Adrenal gland (tissue), 5 donors: Measurements from ENCODE around the gene DHRS7B.

Source experiments
- POLR2A ChIP-seq, 2 donors: fragments of 450-650 bp; IDR thresholded peaks; one replicate each; pipeline ENCODE4 v1.6.1; 2017; ENCODE audit warnings: antibody characterized with exemption in 2 of 2, mild to moderate bottlenecking in 2 of 2, moderate library complexity in 1 of 2
- TF ChIP-seq, protein P1 (sequence below), 6 experiments: fragments of 450-650 bp in 4 of 6; fragments of 200-600 bp in 2 of 6; sonication (generic) in 1 of 6; IDR thresholded peaks; 1 replicate in 5 of 6; 2 replicates in 1 of 6; pipeline versions ENCODE4 v1.5.1 to v1.8.0; 2016 to 2021; ENCODE audit warnings: antibody characterized with exemption in 6 of 6, mild to moderate bottlenecking in 2 of 6, moderate library complexity in 1 of 6
- donor health status: DM: no; HTN: no; CAD: no.

DNA sequence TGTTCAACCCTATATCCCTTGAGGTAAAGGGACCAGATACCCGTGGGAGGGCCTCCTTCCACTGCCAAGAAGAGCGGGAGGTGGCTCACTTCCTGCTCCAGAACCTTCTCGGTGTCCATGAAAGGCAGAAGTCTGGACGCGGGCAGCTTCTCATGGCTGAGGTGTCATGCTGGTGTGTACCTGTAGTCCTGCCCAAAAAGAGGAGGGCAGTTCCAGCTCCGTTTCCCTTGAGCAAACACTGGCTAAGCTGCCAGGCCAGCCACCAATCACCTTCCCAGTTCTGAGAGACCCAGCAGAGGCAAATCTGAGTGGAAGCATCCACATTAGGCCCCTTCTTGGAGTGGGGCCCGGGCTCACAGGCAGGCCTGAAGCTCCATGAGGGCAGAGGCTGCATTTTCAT lies 81.6 kb downstream of the DHRS7B start:
- TF ChIP-seq, protein P1, sequence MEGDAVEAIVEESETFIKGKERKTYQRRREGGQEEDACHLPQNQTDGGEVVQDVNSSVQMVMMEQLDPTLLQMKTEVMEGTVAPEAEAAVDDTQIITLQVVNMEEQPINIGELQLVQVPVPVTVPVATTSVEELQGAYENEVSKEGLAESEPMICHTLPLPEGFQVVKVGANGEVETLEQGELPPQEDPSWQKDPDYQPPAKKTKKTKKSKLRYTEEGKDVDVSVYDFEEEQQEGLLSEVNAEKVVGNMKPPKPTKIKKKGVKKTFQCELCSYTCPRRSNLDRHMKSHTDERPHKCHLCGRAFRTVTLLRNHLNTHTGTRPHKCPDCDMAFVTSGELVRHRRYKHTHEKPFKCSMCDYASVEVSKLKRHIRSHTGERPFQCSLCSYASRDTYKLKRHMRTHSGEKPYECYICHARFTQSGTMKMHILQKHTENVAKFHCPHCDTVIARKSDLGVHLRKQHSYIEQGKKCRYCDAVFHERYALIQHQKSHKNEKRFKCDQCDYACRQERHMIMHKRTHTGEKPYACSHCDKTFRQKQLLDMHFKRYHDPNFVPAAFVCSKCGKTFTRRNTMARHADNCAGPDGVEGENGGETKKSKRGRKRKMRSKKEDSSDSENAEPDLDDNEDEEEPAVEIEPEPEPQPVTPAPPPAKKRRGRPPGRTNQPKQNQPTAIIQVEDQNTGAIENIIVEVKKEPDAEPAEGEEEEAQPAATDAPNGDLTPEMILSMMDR (IDR thresholded peaks at IDR 0.05), result no peak
- no peak for TF ChIP-seq POLR2A (IDR thresholded peaks at IDR 0.05)
